Activated gamma-delta T cell (primary cell): ENCODE data around the gene AXIN2.
"Not testable (repeated sequence)": the region's sequence is repeated elsewhere in the genome, so short reads cannot be mapped to it uniquely, and the experiment has no call there.

ENCODE experiments used
- DNase-seq: peaks from one replicate; lab custom pipeline; 2025; lab: John Stamatoyannopoulos, UW

AXIN2 gene

DNA sequence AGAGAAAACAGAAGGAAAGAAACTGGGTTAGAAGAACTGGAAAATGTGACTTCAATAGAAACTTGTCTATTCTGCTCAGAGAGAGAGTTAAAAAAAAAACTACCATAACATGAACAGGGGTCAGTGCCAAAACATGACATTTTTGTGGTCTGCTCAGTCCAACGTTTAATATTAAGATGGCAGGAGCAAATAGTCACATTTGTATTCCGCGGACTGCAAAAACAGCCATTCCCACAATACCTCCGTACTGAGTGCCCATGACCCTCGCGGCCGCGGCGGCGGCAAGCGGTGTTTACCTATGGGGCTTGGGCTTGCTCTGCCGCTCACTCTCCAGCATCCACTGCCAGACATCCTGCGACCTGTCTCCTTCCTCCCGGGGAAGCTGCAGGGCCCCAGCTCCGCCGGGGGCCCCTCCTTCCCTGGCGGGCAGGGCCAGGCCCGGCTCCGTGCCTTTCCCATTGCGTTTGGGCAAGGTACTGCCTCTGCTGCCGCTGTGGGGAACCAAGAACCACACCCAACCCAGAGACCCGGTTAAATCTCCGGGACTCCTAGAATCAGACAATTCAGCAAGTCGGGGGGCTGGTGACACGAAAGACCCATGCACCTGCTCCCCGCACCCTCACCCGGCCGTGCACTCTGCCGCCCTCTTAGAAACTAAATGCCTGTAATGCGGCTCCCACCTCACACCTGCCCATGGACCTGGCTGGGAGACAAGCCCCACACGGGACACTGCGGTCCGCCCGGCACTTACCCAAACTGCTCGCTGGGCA lies 24.7 kb downstream of the AXIN2 start:
- no peak for DNase-seq

- no peak for DNase-seq
Observed at GRCh38 chr17:65535777-65536572, 25.5 kb downstream of the AXIN2 start.

GRCh38 chr17:65533852-65534457 lies 27.5 kb downstream of the AXIN2 start:
- DNase-seq: no peak

- DNase-seq: no peak
Observed at GRCh38 chr17:65533056-65533745, 28.2 kb downstream of the AXIN2 start.

DNA sequence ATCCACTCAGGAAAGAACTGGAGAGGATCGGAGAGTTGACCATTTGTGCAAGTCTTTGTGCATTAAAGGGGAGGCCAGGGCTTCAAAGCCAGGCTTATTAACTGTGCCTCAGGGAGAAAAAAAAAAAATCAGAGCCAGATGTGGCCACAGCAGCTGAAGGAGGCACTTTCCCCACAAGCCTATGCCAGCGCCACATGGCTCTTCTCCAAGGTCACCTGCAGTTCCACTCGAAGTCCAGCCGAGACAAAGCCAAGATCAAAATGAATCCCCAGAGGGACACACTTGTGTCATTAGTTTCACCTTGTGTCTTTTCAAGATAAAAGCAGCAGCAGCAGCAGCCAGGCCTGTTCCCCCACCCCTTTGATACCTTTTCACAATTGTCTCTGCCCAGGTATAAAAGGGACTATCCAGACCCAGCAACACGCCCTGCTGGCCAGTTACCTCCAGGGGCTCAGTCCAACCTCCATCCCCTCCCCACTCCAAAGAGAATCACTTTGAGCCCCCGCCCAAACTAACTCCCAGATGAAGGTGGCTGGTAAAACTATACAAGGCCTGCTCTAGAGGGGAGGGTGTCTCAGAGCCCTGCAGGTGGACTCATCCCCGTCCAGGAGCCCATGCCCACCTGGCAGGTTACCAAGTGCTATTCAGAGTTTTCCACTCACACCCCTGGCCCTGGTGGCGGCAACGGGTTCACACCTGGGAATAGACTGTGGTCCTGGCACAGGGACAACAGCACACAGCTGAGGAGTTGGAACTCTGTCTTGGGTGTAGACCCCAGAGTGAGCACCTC lies 29.2 kb downstream of the AXIN2 start:
- no peak for DNase-seq

- DNase-seq: no peak
Observed at GRCh38 chr17:65531256-65532100, 30.0 kb downstream of the AXIN2 start.

DNA sequence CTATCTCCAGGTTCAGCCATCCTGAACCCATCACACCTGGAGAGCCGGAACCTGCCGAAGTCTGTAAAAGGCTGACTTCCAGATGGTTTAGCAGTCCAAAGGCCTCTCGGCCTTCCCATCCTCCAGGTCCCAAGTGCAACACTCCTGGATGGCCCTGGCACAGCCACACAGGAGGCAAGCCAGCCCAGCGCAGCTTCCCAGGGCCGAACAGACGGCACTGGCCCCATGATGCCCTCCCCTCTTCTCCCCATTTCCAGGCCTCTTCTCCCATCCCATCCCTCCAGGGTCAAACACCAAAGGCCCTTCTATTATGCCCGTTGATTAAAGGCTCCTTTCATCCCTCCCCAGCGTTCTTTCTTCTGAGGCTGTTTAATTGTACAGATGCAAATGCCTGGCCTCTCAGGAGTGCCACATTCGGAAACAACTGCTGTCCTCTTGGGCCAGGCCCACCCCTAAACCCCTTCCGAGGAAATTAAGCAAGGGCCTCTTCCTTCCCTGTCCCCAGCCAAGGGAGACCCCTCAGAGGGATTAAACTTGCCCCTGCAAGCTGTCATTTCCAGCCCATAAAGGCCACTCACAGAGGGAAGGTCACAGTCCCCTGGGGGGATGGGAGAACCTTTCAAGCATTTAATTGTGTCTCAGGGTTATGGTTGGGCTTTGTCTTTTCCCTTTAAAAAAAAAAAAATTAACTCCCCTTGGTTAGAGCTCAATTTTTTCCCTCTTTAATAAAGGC lies 30.8 kb downstream of the AXIN2 start:
- no peak for DNase-seq

DNA sequence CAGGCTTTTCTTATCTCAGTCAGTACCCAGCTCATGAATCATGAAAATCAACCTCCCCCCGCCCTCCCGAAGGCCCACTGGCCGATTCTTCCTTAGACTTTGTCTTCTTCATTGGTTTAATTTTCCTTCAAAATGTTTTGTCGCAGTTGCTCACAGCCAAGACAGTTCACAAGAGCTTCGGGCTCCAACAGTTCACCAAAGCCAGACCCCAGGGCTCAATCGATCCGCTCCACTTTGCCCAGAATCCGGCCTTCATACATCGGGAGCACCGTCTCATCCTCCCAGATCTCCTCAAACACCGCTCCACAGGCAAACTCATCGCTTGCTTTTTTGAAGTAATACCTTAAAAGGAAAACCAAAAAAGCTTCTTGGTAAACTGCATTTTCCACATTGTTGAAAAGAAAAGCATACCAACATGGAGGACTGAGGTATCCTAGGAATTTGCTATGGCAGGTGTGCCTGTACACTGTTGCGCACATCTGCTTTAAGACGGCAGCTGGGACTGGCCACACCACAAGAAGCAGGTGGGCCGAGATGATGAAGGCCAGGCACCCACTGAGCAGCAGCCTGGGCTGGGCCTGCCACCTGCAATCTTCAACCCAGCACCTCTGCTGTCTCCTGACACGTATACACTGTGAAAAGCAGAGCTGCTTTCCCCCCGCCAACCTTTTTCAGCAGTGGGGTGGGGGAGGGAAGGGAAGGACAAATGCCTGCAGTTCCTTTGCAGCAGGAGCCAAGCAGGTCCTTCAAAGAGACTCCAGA lies 31.5 kb downstream of the AXIN2 start:
- no peak for DNase-seq

DNA sequence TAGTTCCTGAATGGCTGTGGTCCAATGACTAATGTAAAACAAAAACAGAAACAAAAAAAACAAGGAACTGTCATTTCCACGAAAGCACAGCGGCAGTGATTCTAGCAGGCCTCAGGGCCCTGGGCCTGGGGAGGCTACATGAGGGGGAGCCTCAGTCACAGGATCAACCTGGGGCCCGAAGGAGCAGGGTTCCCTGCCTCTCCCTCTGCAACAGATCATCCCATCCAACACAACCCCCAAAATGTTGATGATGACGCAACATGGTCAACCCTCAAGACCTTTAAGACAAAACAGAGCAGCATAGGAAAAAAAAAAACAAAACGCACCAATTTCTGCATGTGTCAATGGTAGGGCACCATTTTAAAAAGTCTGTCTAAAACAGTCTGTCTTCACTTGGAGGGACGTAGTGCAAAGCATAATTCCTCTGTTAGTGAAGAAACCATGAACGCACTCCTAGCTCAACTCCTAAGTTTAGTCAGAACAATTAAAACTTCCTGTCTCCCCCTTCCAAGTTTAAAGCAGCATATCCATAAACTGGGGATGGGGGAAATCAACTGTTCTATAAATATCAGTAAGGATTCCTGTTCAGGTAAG lies 32.3 kb downstream of the AXIN2 start:
- no peak for DNase-seq

DNA sequence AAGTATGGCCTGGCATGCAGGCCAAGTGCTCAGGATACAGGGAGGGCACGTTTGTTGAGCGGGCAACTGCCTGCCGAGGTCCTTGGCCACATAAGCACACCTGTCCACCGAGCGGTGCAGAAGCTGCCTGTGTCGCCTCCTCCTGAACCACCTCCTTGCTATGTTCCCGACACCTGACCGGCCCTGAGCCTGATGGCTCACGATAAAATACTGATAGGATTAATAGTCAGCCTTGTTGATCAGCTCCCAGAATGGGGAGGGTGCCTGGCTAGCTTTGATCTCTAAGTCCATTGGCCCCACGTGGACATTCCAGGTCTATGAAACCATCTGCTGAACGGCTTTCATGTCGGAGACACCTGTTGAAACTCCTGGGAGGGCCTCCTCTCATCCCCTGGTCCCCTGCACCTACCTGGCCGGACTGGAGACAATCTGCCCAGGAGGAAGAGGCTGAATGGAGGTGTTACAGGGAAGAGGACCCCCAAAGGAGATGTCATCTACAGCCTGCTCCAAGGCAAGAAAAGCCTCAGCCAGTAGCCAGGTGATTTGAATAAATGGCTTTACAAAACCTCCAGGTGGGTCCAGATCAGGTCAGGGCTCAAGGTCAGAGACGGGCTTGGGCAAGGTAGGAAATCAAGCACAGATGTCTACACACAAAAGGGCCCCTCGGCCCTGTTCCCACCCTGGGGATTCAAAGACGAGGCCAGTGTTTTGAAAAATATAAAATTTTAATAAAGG lies 33.4 kb downstream of the AXIN2 start:
- DNase-seq: no peak

DNA sequence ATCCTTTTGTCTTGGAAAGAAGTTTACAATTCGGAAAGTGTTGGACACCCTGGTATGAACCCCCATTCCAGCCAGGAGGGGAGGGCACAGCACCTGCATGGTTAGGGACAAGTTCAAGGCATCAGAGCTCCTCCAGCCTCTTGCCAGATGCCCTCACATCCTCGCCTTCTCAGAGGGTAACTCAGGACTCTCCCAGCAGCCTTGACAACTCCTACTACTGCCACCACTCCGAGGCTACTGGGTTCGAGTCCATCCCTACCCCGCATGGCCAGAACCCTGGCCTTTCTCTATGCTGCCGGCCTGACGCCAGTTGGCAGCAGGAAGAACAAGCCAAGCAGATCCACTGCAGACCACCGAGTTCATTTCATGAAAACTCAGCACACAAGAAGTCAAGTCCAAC lies 34.1 kb downstream of the AXIN2 start:
- DNase-seq: no peak

DNA sequence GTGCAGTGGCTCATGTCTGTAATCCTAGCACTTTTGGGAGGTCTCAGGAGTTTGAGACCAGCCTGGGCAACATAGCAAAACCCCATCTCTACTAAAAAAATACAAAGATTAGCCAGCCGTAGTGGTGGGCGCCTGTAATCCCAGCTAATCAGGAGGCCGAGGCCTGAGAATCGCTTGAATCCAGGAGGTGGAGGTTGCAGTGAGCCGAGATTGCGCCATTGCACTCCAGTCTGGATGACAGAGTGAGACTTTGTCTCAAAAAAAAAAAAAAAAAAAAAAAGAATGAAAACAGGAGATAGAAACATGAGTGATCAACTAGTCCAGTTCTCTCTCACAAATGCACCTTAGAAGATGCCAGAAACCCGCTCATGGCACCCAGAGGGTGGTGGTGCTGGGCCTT lies 34.6 kb downstream of the AXIN2 start:
- not testable (repeated sequence) for DNase-seq

GRCh38 chr17:65523853-65524664 lies 37.4 kb downstream of the AXIN2 start:
- DNase-seq: no peak

DNA sequence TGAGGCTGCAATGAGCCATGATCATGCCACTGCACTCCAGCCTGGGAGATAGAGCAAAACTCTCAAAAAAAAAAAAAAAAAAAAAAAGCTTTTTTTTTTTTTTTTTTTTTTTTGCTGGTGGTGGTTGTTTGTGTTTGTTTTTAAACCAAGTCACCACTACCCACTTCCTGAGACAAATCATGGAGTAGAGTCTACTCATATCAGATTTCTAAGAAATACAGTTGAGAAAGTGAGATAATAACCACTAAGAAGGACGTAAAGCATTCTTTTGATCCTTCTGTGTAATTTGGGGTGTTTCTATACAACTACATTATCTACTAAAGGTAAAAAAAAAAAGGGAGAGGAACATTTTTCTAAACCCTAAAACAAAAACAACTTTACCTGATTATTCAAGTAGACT lies 38.0 kb downstream of the AXIN2 start:
- DNase-seq: no peak

GRCh38 chr17:65522751-65523404 lies 38.6 kb downstream of the AXIN2 start:
- no peak for DNase-seq

DNA sequence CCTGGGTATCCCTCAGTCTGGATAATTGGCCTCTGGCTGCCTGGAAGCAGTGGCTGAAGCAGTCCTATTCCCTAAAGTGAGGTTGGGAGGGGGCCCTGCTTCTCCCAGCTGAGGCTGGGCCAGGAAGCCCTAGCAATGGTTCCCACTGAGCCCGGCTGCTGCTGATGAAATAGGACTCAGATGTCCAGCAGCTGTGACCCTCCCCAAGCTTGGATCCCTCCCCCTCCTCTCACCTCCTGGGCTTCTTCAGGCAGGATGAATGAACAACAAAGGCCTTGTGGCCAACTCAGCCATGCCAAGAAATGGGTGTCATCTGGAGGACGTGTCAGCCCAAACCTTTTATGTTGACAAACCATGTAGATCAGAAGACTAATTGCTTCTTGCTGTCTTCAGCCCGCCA lies 42.0 kb downstream of the AXIN2 start:
- no peak for DNase-seq

- no peak for DNase-seq
Observed at GRCh38 chr17:65518256-65518655, 43.2 kb downstream of the AXIN2 start.
